Stimulated activated CD8-positive, alpha-beta memory T cell treated with anti-CD3 and anti-CD28 coated beads, Interleukin-4, amount 100 ng/mL, for 1 hour (primary cell): ENCODE data around the gene HTT-AS.
"Not testable (repeated sequence)": the region's sequence is repeated elsewhere in the genome, so short reads cannot be mapped to it uniquely, and the experiment has no call there.

Experiments used
- DNase-seq, 2 donors: peaks; one replicate each; pipeline ENCODE4 v3.0.0-alpha.2; 2020; ENCODE audit warnings: low read depth in 2 of 2, low spot score in 1 of 2

Gene HTT-AS

GRCh38 chr4:3054169-3054759 is 20.1 kb downstream of the HTT-AS start:
- DNase-seq = no peak

- not testable (repeated sequence) for DNase-seq
Measured at GRCh38 chr4:3051141-3051897, 23.0 kb downstream of the HTT-AS start.

- peak in 1 of 2 donors; percentile 50 for DNase-seq
Measured at GRCh38 chr4:3047464-3048286, 26.7 kb downstream of the HTT-AS start.

- DNase-seq = no peak
Measured at GRCh38 chr4:3046623-3047022, 27.7 kb downstream of the HTT-AS start.

GRCh38 chr4:3046162-3046561 is 28.2 kb downstream of the HTT-AS start:
- no peak for DNase-seq

- peak; percentile 41 to 55 for DNase-seq
Measured at GRCh38 chr4:3044870-3045819, 29.2 kb downstream of the HTT-AS start.

GRCh38 chr4:3043282-3044020 is 30.9 kb downstream of the HTT-AS start:
- DNase-seq = no peak

GRCh38 chr4:3042226-3042625 is 32.1 kb downstream of the HTT-AS start:
- no peak for DNase-seq

GRCh38 chr4:3041192-3042142 is 32.9 kb downstream of the HTT-AS start:
- DNase-seq = peak in 1 of 2 donors; percentile 9

GRCh38 chr4:3040452-3041191 is 33.7 kb downstream of the HTT-AS start:
- DNase-seq = no peak

- no peak for DNase-seq
Measured at GRCh38 chr4:3039706-3040366, 34.5 kb downstream of the HTT-AS start.

GRCh38 chr4:3037957-3038461 is 36.3 kb downstream of the HTT-AS start:
- DNase-seq = no peak

- no peak for DNase-seq
Measured at GRCh38 chr4:3036131-3036952, 38.0 kb downstream of the HTT-AS start.

GRCh38 chr4:3035674-3036073 is 38.7 kb downstream of the HTT-AS start:
- no peak for DNase-seq

GRCh38 chr4:3035249-3035648 is 39.1 kb downstream of the HTT-AS start:
- DNase-seq = no peak

- DNase-seq = no peak
Measured at GRCh38 chr4:3034231-3034630, 40.1 kb downstream of the HTT-AS start.
